ENCODE data around the gene LZTS2.

Gene LZTS2

DNA sequence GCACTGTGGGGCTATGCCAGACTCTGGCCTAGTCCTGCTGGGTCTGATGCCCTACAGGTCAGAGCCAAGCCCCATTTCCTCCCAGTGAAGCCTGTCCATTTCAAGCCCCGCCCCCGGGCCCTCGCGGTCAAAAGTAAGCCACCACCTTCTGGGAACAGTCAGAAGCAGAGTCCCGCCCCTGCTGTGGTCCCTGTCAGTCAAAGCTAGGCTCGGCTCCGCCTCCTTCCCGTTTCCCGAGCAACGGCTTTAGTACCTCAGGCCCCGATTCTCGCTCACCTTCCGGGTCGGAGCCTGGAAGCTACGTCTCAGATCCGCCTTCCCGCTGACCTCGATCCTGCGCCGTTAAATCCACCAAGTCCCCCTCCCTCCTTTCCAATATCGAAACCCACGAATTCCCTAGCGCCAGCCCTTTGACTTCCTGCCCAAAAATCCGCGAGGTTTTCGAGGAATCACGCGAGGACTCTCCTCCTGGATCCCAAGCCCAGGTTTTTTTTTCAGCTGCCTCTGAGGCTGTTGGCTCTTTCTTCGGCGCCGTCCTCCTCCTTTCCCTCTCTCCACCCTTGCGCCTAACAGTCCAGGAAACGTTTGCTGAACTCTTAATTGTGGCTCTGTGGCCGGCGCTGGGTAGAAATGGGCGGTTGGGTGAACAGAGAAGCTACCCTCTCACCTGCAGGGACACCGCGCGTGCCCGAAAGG, 43.2 kb downstream of the LZTS2 start:
- ATAC-seq: peak; percentile 92
- TF ChIP-seq CSDC2 (CRISPR knock-in tag; IDR thresholded peaks at IDR 0.05): no peak
- no peak for TF ChIP-seq TOX (CRISPR knock-in tag; IDR thresholded peaks at IDR 0.05; ENCODE audit: borderline replicate concordance)

DNA sequence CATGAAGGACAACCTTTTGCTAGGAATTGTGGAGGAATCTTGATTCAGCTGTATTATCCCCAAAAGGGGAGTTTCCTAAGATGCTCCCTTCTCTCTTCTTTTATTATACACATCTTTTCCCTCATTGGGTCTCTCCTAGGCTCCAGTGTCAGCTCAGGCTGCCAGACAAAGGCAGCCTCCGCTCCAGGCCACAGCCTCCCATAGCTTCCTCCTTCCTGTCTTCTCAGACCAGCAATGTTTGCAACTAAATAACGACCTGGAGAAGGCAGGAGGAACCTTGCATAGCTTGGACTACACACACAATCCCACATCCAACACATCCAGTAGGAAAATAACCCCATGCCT, 43.7 kb downstream of the LZTS2 start:
- TF ChIP-seq ZNF565 (CRISPR knock-in tag; conservative IDR thresholded peaks at IDR 0.05; ENCODE audit: low read depth) (no peak), ZC3H10 (CRISPR knock-in tag; IDR thresholded peaks at IDR 0.05) (no peak)
- TF ChIP-seq, protein P1, sequence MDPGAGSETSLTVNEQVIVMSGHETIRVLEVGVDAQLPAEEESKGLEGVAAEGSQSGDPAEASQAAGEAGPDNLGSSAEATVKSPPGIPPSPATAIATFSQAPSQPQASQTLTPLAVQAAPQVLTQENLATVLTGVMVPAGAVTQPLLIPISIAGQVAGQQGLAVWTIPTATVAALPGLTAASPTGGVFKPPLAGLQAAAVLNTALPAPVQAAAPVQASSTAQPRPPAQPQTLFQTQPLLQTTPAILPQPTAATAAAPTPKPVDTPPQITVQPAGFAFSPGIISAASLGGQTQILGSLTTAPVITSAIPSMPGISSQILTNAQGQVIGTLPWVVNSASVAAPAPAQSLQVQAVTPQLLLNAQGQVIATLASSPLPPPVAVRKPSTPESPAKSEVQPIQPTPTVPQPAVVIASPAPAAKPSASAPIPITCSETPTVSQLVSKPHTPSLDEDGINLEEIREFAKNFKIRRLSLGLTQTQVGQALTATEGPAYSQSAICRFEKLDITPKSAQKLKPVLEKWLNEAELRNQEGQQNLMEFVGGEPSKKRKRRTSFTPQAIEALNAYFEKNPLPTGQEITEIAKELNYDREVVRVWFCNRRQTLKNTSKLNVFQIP (CRISPR knock-in tag; IDR thresholded peaks at IDR 0.05; ENCODE audit: borderline replicate concordance, low read depth): no peak
- TF ChIP-seq, protein P2, sequence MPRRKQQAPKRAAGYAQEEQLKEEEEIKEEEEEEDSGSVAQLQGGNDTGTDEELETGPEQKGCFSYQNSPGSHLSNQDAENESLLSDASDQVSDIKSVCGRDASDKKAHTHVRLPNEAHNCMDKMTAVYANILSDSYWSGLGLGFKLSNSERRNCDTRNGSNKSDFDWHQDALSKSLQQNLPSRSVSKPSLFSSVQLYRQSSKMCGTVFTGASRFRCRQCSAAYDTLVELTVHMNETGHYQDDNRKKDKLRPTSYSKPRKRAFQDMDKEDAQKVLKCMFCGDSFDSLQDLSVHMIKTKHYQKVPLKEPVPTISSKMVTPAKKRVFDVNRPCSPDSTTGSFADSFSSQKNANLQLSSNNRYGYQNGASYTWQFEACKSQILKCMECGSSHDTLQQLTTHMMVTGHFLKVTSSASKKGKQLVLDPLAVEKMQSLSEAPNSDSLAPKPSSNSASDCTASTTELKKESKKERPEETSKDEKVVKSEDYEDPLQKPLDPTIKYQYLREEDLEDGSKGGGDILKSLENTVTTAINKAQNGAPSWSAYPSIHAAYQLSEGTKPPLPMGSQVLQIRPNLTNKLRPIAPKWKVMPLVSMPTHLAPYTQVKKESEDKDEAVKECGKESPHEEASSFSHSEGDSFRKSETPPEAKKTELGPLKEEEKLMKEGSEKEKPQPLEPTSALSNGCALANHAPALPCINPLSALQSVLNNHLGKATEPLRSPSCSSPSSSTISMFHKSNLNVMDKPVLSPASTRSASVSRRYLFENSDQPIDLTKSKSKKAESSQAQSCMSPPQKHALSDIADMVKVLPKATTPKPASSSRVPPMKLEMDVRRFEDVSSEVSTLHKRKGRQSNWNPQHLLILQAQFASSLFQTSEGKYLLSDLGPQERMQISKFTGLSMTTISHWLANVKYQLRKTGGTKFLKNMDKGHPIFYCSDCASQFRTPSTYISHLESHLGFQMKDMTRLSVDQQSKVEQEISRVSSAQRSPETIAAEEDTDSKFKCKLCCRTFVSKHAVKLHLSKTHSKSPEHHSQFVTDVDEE (CRISPR knock-in tag; IDR thresholded peaks at IDR 0.05): no peak
- no peak for ATAC-seq

DNA sequence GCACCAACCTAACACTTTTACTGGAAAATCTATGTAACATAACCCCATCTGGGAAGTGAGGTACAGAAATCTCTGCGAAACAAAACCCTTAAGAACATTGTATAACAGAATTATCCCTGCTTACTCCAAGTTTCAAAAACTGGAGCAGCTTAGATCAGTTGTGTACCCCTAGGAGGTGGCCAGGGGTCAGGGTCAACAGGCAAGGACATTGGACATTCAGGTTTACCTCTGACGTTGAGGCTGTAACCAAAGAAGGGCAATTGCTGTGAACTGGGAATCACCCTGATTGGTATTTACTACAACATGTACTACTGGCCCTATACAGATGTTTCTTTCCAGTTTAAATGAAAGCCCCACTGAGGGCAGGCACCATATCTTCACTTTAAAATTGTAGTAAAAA, 44.5 kb downstream of the LZTS2 start:
- TF ChIP-seq TCF4 (CRISPR knock-in tag; IDR thresholded peaks at IDR 0.05; ENCODE audit: borderline replicate concordance) (no peak), ARNTL (CRISPR knock-in tag; IDR thresholded peaks at IDR 0.05; ENCODE audit: borderline replicate concordance, low read depth) (no peak), SNAI2 (CRISPR knock-in tag; IDR thresholded peaks at IDR 0.05) (no peak), OSR1 (CRISPR knock-in tag; IDR thresholded peaks at IDR 0.05) (no peak), RARB (CRISPR knock-in tag; IDR thresholded peaks at IDR 0.05) (no peak), BACH2 (CRISPR knock-in tag; IDR thresholded peaks at IDR 0.05; ENCODE audit: borderline replicate concordance) (no peak), ZNF70 (CRISPR knock-in tag; IDR thresholded peaks at IDR 0.05) (no peak), ZNF8 (CRISPR knock-in tag; IDR thresholded peaks at IDR 0.05) (no peak), ISL1 (CRISPR knock-in tag; IDR thresholded peaks at IDR 0.05) (no peak)
- TF ChIP-seq, protein P3, sequence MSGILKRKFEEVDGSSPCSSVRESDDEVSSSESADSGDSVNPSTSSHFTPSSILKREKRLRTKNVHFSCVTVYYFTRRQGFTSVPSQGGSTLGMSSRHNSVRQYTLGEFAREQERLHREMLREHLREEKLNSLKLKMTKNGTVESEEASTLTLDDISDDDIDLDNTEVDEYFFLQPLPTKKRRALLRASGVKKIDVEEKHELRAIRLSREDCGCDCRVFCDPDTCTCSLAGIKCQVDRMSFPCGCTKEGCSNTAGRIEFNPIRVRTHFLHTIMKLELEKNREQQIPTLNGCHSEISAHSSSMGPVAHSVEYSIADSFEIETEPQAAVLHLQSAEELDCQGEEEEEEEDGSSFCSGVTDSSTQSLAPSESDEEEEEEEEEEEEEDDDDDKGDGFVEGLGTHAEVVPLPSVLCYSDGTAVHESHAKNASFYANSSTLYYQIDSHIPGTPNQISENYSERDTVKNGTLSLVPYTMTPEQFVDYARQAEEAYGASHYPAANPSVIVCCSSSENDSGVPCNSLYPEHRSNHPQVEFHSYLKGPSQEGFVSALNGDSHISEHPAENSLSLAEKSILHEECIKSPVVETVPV (CRISPR knock-in tag; IDR thresholded peaks at IDR 0.05): no peak
- TF ChIP-seq, protein P4, sequence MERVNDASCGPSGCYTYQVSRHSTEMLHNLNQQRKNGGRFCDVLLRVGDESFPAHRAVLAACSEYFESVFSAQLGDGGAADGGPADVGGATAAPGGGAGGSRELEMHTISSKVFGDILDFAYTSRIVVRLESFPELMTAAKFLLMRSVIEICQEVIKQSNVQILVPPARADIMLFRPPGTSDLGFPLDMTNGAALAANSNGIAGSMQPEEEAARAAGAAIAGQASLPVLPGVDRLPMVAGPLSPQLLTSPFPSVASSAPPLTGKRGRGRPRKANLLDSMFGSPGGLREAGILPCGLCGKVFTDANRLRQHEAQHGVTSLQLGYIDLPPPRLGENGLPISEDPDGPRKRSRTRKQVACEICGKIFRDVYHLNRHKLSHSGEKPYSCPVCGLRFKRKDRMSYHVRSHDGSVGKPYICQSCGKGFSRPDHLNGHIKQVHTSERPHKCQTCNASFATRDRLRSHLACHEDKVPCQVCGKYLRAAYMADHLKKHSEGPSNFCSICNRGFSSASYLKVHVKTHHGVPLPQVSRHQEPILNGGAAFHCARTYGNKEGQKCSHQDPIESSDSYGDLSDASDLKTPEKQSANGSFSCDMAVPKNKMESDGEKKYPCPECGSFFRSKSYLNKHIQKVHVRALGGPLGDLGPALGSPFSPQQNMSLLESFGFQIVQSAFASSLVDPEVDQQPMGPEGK (CRISPR knock-in tag; IDR thresholded peaks at IDR 0.05; ENCODE audit: borderline replicate concordance): no peak
- TF ChIP-seq, protein P5, sequence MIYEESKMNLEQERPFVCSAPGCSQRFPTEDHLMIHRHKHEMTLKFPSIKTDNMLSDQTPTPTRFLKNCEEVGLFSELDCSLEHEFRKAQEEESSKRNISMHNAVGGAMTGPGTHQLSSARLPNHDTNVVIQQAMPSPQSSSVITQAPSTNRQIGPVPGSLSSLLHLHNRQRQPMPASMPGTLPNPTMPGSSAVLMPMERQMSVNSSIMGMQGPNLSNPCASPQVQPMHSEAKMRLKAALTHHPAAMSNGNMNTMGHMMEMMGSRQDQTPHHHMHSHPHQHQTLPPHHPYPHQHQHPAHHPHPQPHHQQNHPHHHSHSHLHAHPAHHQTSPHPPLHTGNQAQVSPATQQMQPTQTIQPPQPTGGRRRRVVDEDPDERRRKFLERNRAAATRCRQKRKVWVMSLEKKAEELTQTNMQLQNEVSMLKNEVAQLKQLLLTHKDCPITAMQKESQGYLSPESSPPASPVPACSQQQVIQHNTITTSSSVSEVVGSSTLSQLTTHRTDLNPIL (CRISPR knock-in tag; IDR thresholded peaks at IDR 0.05; ENCODE audit: low read depth): no peak
- no peak for ATAC-seq

Measured in SK-N-SH treated with all-trans-retinoic acid at 6 μM for 48 hours (cell line).